ENCODE results near the gene KIRREL3.

The KIRREL3 gene

DNA sequence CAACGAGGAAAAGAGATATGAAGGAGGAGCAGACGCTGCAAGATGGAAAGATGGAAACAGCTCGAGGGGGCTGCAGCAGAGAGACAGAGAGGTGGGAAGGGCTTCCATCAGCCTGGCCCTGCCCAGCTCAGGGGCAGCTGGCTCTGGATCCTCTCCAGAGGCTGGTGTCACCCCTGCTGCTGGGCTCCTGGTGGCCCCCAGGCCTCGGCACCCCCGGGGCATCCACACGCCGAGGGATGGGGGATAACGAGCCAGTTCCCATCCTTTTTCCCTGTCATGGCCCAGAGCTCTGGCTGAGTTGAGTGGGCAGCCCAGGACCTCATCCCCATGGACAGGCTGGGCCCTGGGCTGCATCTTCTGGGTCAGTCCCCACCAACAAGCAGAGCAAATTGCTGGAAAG, 542.8 kb downstream of the KIRREL3 start:
- FAIRE-seq, result no peak

DNA sequence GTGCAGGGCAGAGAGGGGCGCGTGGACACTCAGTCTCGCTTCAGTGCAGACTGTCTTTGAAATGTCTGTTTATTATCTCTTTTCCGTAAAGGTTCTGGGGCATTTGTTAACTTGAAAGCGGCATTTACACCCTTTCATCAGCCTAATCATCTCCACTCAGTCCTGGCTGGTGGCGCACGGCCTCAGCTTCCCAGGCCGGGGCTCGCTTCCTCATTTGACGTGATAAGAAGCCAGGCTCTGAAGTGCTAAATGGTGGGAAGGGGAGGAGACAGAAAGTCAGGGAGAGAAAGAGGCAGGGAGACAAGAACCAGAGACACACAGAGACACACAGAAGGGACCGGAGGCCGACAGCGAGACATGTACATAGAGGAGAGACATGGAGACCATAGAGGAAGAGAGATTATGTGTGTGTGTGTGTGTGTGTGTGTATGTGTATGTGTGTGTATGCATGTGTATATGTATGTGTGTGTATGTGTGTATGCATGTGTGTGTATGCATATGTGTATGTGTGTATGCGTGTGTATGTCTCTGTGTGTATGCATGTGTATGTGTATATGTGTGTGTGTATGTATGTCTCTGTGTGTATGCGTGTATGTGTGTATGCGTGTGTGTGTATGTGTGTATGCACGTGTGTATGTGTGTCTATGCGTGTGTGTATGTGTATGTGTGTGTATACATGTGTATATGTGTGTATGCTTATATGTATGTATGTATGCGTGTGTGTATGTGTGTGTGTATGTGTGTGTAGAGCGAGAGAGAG, 543.6 kb downstream of the KIRREL3 start:
- no peak for FAIRE-seq

DNA sequence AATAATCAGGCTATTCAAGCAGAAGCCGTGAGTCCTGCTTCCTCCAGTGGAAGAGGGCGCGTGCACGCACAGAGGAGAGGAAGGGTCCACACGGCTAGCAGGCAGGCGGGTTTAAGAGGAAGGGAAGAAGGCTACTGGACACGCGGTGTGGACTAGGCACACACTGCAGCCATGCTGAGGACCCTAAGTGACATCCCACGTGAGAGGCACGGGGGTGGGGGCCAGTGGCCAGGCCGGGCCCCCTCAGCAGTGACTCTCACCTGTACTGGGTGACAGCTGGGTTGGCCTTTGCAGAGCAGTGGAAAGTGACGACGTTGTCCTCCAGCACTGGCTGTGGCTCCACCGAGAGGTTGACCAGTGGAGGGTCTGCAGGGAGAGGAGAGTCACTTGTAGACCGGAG, 544.5 kb downstream of the KIRREL3 start:
- no peak for FAIRE-seq

DNA sequence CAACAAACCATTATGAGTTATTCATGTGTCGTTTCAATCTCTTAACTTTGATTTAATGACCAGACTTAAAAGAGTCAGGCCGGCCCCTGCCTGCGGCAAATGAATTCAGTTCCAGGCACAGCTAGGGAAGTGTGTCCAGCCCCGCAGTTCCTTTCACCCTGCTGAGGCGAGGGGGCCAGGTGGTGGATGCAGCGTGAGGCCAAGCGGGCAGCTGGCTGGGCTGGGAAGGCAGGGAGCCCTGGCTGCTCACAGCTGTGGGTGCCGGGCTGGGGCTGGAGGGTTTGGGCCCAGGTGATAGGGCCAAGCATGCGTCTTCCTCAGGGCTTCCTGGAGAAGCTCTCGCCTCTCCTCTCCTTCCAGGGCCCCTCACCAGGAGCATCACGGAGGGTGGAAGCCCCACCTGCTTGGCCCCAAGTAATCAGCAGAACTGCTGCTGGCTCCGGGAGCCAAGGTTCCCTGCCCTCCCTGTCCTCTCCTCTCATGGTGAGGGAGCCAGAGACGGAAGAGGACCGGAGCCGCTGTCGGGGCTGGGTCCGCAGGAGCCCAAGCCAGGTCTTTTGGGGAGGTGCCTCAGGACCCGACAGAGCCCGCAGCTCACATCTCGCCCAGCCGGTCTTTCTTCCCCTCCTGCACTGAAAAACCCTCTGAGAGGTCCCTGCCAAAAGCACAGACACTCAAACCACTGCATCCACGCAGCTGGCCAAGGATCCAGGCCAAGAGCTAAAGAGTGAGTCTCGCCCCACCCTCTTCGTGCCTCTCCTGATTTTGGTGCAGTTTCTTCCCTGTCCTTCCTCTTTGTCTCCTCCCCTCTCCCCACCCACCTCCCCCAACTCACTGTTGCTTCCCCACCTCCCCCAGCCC, 548.1 kb downstream of the KIRREL3 start:
- no peak for FAIRE-seq

DNA sequence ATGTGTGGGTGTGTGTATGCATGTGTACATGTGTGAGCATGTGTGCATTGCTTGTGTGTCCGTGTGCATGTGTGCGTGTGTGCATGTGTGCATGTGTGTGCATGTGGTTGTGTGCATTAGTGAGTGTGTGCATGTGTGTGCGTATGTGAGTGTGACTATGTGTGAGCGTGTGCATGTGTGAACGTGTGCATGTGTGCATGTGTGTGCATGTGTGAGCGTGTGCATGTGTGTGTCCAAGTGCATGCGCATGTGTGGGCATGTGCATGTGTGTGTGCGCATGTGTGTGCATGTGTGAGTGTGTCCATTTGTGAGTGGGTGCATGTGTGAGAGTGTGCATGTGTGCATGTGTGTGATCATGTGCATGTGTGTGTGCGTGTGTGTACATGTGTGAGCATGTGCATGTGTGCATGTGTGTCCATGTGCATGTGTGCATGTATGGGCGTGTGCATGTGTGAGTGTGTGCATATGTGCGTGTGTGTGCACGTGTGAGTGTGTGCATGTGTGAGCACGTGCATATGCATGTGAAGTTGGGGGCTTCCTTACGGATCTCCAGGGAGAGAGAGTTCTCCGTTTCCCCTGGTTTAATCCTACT, 549.3 kb downstream of the KIRREL3 start:
- FAIRE-seq, result no peak

DNA sequence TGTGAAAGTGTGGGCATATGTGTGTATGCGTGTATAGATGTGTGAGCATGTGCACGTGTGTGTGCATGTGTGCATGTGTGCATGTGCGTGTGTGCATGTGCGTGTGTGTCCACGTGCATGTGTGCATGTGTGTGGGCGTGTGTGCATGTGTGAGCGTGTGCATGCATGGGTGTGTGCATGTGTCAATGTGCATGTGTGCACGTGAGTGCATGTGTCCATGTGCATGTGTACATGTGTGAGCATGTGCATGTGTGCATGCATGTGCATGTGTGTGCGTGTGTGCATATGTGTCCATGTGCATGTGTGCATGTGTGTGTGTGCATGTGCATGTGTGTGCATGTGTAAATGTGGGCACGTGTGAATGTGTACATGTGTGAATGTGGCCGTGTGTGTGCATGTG, 549.8 kb downstream of the KIRREL3 start:
- no peak for FAIRE-seq

DNA sequence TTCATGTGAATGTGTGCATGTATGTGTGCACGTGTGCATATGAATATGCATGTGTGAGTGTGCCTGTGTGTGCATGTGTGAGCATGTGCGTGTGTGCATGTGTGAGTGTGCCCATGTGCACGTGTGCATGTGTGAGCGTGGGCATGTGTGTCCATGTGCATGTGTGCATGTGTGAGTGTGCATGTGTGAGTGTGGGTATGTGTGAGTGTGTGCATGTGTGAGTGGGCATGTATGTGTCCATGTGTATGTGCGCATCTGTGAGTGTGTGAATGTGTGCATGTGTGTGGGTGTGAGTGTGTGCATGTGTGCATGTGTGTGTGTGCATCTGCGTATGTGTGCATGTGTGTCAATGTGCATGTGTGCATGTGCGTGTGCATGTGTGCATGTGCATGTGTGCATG, 550.4 kb downstream of the KIRREL3 start:
- no peak for FAIRE-seq

DNA sequence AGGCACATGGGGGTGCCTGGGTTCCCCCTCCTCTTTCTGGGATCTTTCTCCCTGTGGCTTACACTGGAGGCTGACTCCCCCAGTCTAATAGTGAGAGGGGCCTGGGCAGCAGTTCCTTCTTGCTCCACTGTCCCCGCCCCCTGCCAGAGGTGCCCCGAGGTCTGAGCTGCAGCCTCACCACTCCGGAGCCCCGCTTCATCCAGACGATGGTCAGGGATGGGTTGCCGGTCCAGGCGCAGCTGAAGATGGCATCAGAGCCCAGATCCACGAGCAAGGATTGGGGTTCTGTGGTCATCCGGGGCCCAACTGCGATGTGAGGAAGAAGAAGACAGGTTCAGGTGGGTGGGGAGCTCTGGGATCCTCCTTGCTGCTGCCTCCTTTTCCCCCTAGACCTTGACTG, 554.0 kb downstream of the KIRREL3 start:
- FAIRE-seq, result no peak

DNA sequence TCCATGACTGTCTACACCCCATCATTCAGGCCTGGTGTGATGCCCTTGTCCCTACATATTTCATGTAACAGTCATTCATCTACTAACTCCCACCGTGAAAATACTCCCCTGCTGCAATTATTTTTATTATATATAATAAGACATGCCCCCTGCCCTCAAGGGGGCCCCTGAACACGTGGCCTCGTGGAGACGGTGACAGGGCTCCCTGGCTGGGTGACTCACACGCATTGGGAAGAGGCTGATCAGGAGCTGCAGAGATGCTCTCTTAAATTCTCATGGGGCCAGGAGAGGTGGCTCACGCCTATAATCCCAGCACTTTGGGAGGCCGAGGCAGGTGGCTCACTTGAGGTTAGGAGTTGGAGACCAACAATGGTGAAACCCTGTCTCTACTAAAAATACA, 556.5 kb downstream of the KIRREL3 start:
- no peak for FAIRE-seq

DNA sequence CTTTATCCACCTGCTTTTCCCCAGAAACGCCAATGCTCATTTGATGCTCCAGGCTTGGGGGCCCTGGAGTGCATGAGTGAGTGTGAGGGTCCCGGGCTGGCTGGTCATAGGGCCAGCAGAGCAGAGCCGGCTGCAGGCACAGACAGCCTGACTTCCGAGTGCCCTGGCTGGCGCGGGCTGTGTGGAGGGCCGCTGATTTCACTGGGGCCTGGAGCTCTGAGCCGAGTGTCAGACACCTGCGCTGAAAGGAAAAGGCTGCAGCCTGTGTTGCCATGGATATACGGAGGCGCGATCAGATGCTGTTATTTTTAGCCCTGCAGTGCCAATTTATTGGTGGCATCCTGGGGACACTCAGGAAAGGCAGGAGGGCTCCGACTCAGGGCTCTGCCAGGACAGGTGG, 557.5 kb downstream of the KIRREL3 start:
- FAIRE-seq, result no peak

DNA sequence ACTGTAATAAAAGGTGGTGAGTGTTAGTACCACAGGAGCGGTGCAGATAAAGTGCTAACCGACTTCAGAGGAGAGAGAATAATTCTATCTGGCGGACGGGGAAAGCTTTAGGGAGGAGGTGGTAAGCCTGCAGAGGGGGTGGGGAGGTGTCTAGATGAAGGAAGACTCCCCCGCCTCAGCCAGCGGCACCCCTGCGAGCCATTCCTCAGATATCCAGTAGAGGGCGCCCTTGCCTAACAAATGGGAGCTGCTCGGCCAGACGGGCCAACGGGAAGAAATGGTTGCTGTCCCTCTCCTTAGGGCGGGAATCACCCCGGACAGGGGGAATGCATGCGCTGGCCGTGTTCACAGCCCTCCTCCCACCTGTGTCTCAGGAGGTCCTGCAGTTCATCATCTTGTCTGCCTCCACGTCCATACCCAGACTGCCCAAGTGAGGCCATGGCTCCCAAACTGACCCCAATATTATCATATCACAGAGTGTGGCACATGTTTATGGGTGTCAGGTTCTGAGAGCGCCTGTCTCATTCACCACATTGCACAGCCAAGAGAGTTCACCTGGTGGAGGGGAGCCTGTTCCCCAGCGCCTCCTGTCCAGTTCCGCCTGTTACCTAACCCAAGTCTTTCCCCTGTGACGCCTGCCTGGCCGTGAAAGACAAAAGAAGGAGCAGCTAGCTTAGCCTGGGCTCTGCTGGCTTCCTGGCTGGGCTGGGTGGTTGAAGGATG, 559.6 kb downstream of the KIRREL3 start:
- FAIRE-seq, result no peak

DNA sequence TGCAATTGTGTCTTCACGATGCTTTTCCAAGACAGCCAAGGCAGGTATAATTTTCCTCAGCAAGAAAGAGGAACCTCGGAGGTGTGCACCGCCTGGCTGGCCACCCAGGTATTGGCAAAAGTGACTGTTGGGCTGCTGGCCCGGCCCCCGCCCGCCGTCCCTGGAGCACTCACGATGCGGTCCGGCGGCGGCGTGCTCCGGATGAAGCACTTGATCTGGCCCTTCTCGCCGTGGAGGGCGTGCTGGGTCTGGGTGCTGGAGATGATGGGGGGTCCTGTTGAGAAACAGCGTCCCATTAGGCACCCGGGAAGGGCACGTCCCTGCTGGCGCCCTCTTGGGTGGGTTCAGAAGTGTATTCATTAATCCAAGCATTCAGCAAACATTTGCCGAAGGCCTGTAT, 560.3 kb downstream of the KIRREL3 start:
- no peak for FAIRE-seq

DNA sequence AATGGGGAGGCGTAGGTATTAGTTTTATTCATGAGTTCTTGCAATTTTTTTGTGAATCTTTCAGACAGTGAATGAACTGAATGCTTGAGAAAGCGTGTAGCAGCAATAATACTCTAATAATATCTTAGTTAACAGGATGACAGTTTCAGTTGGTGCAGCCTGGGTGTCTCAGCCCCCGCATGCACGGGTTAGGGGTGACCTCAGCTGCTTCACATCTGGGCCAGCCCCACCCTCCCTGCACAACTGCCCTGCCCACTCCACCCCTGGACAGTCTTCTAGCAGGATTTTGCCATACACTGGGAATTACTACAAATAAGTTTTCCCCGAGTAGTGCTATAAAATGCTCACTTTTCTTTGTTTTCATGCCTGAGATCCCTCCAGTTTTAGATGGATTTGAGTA, 561.9 kb downstream of the KIRREL3 start:
- no peak for FAIRE-seq

DNA sequence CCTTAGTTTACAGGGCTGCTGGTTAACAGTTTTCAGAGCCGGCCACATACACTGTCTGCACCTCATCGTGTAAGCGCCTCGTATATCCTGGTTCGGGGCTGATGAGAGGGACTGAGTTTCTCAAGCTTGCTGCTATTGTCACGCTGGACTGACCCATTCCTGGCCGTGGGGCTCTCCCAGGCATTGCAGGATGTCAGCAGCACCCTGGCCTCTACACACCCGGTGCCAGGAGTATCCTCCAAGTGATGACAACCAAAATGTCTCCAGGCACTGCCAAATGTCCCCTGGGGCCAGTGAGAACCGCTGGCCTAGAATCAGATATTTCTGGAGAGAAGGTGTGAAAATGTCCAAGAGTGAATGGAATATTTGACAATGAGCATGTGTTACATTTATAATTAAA, 562.3 kb downstream of the KIRREL3 start:
- FAIRE-seq, result no peak

DNA sequence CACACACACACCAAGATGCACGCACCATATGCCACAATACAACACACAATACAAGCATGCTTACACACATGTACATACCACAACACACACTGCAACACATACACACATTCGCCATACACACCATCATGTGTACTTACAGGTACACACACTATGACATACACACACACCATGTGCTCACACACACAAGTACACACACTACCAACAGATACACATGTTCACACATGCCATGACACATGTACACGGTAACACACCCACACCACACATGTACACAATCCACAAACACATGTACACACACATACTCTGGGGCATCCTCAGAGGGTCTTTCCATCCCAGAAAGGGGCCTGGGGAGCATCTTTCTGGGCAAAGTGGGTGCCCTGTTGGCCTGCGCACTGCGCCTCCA, 562.8 kb downstream of the KIRREL3 start:
- no peak for FAIRE-seq

DNA sequence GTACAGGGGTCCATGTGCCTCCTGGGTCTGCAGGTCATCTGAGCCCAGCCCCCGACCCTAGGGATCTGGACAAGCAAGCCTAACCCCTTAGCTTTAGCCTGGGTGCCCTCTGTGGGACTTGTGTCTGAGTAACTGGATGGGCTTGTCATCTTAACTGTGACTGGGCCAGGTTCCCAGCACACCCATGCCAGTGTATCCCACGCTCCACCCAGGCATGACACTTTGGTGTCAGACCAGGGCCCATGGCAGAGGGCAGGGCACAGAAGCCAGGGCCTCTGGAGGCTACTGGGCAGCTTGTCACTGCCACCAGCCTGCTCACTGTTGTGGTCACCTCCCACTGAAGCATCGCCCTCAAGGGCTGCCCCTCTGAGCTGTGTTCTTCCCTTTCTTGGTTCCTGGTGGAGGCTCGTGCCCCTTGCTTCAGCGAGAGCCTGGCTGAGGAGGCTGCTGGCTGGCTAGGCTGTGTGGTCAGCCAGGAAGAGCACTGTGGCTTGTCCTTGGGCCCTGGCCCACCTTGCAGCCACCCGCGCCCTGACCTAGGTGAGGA, 564.3 kb downstream of the KIRREL3 start:
- FAIRE-seq, result no peak

DNA sequence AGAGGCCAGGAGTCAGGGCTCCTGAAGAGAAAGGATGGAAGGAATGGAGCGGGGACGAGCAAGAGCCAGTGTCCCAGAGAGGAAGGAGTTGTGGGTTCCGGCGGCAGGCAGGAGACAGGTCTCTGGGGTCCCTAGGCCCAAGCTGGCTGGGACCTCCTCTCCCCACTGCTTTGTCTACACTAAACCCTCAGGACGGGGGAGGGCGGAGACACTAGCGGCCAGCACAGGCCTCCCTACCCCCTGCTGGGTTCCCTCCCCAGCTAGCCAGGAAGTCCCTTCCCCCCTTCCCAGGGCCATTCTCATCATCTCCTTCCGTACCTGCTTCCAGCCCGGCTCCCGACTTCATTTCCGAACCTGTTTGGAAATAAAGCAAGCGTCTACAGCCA, 565.6 kb downstream of the KIRREL3 start:
- FAIRE-seq, result no peak

DNA sequence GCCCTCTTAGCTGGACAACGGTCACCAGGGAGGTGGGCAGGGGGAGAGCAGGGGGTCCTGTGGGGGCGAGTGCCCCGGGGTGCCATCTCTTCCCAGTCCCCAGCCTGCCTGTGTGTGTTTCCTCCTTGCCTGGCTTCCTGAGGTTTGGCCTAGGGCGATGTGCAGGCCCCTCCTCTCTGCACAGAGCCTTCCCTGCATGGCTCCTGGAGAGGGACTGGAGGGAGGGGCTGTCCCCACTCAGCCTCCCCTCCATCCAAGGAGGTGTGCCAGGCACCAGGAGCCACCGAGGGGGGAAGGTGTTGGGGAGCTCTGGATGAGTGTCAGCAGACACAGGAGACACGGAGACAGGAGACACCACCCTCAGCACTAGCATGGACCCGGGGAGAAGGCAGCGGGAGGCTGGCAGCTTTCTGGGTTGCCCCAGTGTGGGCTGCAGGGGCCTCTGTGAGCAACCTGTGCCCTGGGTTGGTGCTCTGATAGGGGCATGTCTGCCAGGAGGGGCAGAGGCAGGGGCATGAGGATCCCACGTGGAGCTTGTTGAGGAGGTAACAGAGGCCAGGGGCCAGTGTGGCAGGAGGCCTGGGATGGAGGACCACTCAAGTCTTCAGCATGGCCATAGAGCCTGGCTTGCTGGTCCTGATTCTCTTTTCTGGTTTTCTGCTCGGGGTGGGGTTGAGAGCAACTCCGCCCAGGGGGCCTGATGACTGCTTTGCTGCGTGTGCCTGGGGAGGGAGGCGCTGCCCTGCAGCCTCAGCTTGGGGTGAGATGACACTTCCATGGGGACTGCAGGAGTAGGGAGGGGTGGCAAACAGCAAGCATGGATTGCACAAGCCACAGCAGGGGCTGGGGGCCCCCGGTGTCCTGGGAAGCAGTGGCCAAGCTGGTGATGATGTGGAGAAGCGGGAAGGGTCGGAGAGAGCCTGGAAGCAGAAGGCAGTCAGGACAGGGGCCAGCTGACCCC, 566.3 kb downstream of the KIRREL3 start:
- no peak for FAIRE-seq

DNA sequence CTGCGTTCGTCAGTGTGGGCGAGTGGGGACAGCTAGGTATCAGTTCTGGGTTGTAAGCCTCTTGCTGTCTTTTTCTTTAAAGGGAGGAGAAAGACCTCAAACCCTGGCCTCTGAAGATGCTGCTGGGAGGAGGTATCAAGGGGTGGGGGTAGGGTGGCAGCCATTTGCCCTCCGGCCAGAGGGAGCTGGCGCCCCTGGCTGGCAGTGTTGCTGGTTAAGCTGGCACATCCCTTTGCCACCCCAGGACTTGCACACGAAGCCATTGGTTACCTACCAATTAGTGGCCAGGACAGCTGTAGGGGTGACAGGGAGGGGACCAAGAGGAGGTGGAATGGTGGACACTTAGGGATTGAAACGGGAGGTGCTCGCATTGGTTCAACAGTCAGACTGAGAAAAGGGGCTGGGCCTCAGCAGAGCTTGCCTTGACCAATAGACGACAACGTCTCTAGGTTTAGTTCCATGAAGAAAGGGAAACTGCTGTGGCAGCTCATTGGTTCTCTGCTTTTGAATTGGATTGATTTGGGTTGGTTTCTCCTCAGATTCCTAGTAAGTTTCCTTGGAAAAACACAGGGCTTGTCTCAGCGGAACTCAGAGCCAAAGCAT, 567.2 kb downstream of the KIRREL3 start:
- FAIRE-seq, result no peak

DNA sequence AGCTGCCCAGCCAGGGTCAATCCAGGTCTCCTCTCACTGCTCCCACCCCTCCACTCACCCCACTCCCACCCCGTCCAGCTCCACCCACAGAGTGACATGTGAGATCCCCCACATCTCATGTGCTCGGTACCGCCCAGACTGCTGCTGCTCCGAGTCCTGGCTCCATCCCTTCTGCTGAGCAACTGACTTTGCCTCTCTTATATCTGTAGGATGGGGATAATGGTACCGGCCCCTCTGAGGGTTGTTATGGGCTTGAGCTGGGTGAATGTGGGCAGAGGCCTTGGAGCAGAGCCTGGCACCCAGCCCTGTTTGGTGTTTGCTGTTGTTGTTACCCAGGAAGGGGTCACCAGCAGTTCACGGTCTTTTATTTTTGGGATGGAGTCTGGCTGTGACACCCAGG, 568.0 kb downstream of the KIRREL3 start:
- FAIRE-seq, result no peak

DNA sequence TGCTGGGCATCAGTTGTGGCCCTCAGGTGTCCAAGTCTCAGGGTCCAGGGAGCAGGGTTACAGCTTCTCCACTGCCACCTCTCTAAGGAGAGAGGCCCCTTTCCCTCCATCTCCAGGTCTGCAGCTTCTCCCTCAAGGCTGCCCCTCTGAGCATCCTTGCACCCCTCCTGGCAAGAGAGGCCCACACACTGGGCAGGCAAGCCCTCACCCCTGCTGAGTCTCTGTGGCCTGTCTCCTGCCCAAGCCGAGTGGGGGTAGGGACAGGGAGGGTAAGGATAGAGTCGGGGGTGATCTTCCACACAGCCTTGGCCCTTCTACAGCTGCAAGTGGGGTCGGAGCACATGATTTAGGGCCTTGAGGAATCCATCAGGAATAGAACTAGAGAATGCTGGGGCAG, 568.5 kb downstream of the KIRREL3 start:
- no peak for FAIRE-seq
